Trophoblast cell (in vitro differentiated cells and primary cell): ENCODE measurements around the gene MYO7A.

Experiments
- DNase-seq, 2 donors: peaks; one replicate each; pipeline ENCODE4 v3.0.0-alpha.2; 2016
- H2AFZ ChIP-seq: 2 replicates; pipeline ENCODE4 v1.6.1; 2013; ENCODE audit warnings: low read length, moderate library complexity, mild to moderate bottlenecking; ENCODE audit not compliant: insufficient read depth, poor library complexity
- H2AK5ac ChIP-seq: 2 replicates; pipeline ENCODE4 v1.6.1; 2013; ENCODE audit warnings: mild to moderate bottlenecking, low read length
- H2BK120ac ChIP-seq: 2 replicates; pipeline ENCODE4 v1.6.1; 2013; ENCODE audit warnings: low read length, mild to moderate bottlenecking, moderate library complexity; ENCODE audit not compliant: insufficient read depth, poor library complexity
- H2BK12ac ChIP-seq: 2 replicates; pipeline ENCODE4 v1.6.1; 2013; ENCODE audit warnings: mild to moderate bottlenecking, low read length, moderate library complexity
- H2BK5ac ChIP-seq: 2 replicates; pipeline ENCODE4 v1.6.1; 2013; ENCODE audit warnings: low read length, low read depth, moderate library complexity, mild to moderate bottlenecking; ENCODE audit not compliant: poor library complexity
- H3K14ac ChIP-seq: 2 replicates; pipeline ENCODE4 v1.6.1; 2013; ENCODE audit warnings: mild to moderate bottlenecking, low read length
- H3K18ac ChIP-seq: 2 replicates; pipeline ENCODE4 v1.6.1; 2013; ENCODE audit warnings: mild to moderate bottlenecking, low read length
- H3K23ac ChIP-seq: 2 replicates; pipeline ENCODE4 v1.6.1; 2013; ENCODE audit warnings: low read length
- H3K27ac ChIP-seq: 2 replicates; pipeline ENCODE4 v1.5.1; 2013; ENCODE audit warnings: low read depth, mild to moderate bottlenecking, inconsistent platforms, low read length, moderate library complexity
- H3K27me3 ChIP-seq: 2 replicates; pipeline ENCODE4 v1.6.1; 2013; ENCODE audit warnings: inconsistent platforms, mild to moderate bottlenecking, low read length, moderate library complexity; ENCODE audit not compliant: insufficient read depth
- H3K36me3 ChIP-seq, 2 experiments: 1 replicate in 1 of 2; 2 replicates in 1 of 2; pipeline ENCODE4 v1.6.1; 2013; ENCODE audit warnings: low read length in 2 of 2, mild to moderate bottlenecking in 2 of 2, moderate library complexity in 1 of 2; ENCODE audit not compliant: insufficient read depth in 2 of 2, control insufficient read depth in 1 of 2
- H3K4ac ChIP-seq: 2 replicates; pipeline ENCODE4 v1.6.1; 2013; ENCODE audit warnings: low read depth, mild to moderate bottlenecking, low read length, moderate library complexity
- H3K4me1 ChIP-seq, 2 experiments: 1 replicate in 1 of 2; 2 replicates in 1 of 2; pipeline ENCODE4 v1.6.1; 2013; ENCODE audit warnings: low read length in 2 of 2, mild to moderate bottlenecking in 2 of 2, moderate library complexity in 1 of 2; ENCODE audit not compliant: insufficient read depth in 2 of 2, control insufficient read depth in 1 of 2
- H3K4me2 ChIP-seq: 2 replicates; pipeline ENCODE4 v1.6.1; 2013; ENCODE audit warnings: inconsistent platforms, mild to moderate bottlenecking, low read length, moderate library complexity
- H3K4me3 ChIP-seq: 2 replicates; pipeline ENCODE4 v1.5.1; 2013; ENCODE audit warnings: mild to moderate bottlenecking, low read depth, low read length, inconsistent platforms
- H3K79me1 ChIP-seq: one replicate; pipeline ENCODE4 v1.6.1; 2013; ENCODE audit warnings: low read length
- H3K79me2 ChIP-seq: 2 replicates; pipeline ENCODE4 v1.6.1; 2013; ENCODE audit warnings: low read length, mild to moderate bottlenecking; ENCODE audit not compliant: control insufficient read depth, insufficient read depth, poor library complexity
- H3K9ac ChIP-seq: 2 replicates; pipeline ENCODE4 v1.6.1; 2013; ENCODE audit warnings: mild to moderate bottlenecking, low read length
- H3K9me3 ChIP-seq: 2 replicates; pipeline ENCODE4 v1.6.1; 2013; ENCODE audit warnings: low read depth, mild to moderate bottlenecking, control low read depth, inconsistent platforms, low read length; ENCODE audit not compliant: insufficient read depth
- H4K12ac ChIP-seq: 2 replicates; pipeline ENCODE4 v1.6.1; 2013; ENCODE audit warnings: low read depth, mild to moderate bottlenecking, low read length, moderate library complexity
- H4K8ac ChIP-seq: 2 replicates; pipeline ENCODE4 v1.6.1; 2013; ENCODE audit warnings: low read depth, mild to moderate bottlenecking, low read length, moderate library complexity
- H4K91ac ChIP-seq: one replicate; pipeline ENCODE4 v1.6.1; 2013; ENCODE audit warnings: low read depth, mild to moderate bottlenecking, low read length, moderate library complexity
- WGBS: extraction: QIAGEN DNeasy Blood & Tissue Kit; methylation state at CpG from one replicate; pipeline ENCODE4 v1.1.7; 2013; ENCODE audit warnings: missing lambda C conversion rate; ENCODE audit not compliant: insufficient read length, insufficient coverage; ENCODE audit errors: extremely low coverage; 5-methylcytosine and 5-hydroxymethylcytosine counted together

MYO7A gene

GRCh38 chr11:77200351-77201268 lies 72.6 kb downstream of the MYO7A start:
- Histone ChIP-seq H2AFZ (no peak overlapping the region), H2BK120ac (no peak overlapping the region), H4K12ac (no peak overlapping the region), H3K36me3 (no peaks in the 10 kb centered on the region), H3K9me3 (no peaks in the 10 kb centered on the region), H3K9ac (no peak overlapping the region), H3K4me1 (no peaks in the 10 kb centered on the region), H3K27ac (no peak overlapping the region), H3K4me3 (no peak overlapping the region), H3K4me2 (no peak overlapping the region), H3K14ac (no peak overlapping the region), H4K91ac (no peak overlapping the region), H3K27me3 (no peaks in the 10 kb centered on the region), H3K18ac (no peak overlapping the region), H2AK5ac (no peak overlapping the region), H3K79me2 (no peaks in the 10 kb centered on the region), H4K8ac (no peak overlapping the region), H2BK12ac (no peak overlapping the region), H3K23ac (no peak overlapping the region), H3K4ac (no peak overlapping the region), H2BK5ac (no peak overlapping the region), H3K79me1 (no peaks in the 10 kb centered on the region)
- DNase-seq = no peak
- no CpG with 5 or more reads among the region's 12 CpGs for WGBS

DNA sequence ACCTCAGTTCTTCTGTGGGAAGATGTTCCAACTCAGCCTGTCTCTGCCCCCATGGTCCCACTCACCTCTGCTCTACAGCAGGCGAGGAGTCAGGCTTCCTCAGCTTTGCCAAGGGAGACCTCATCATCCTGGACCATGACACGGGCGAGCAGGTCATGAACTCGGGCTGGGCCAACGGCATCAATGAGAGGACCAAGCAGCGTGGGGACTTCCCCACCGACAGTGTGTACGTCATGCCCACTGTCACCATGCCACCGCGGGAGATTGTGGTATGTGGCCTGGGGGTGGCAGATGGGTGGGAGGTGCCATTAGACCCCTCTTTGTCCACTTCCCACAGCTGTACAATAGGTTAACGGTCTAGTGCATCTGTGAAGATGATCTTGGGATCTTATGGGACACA lies 73.3 kb downstream of the MYO7A start:
- H3K4me2 ChIP-seq = no peak overlapping the region
- no peaks in the 10 kb centered on the region for H3K79me2 ChIP-seq
- H3K79me1 ChIP-seq = no peaks in the 10 kb centered on the region
- no peak overlapping the region for H3K4ac ChIP-seq
- H3K23ac ChIP-seq = no peak overlapping the region
- no CpG with 5 or more reads among the region's 11 CpGs for WGBS
- no peaks in the 10 kb centered on the region for H3K4me1 ChIP-seq
- no peak overlapping the region for H2AFZ ChIP-seq
- H2BK12ac ChIP-seq = no peak overlapping the region
- H3K36me3 ChIP-seq = no peaks in the 10 kb centered on the region
- H3K18ac ChIP-seq = no peak overlapping the region
- no peak overlapping the region for H2AK5ac ChIP-seq
- no peak overlapping the region for H2BK120ac ChIP-seq
- no peak overlapping the region for H4K91ac ChIP-seq
- H3K14ac ChIP-seq = no peak overlapping the region
- no peak overlapping the region for H2BK5ac ChIP-seq
- no peak for DNase-seq
- H3K9me3 ChIP-seq = no peaks in the 10 kb centered on the region
- no peak overlapping the region for H4K8ac ChIP-seq
- no peak overlapping the region for H3K27ac ChIP-seq
- no peak overlapping the region for H3K4me3 ChIP-seq
- H3K27me3 ChIP-seq = no peaks in the 10 kb centered on the region
- H4K12ac ChIP-seq = no peak overlapping the region
- H3K9ac ChIP-seq = no peak overlapping the region

DNA sequence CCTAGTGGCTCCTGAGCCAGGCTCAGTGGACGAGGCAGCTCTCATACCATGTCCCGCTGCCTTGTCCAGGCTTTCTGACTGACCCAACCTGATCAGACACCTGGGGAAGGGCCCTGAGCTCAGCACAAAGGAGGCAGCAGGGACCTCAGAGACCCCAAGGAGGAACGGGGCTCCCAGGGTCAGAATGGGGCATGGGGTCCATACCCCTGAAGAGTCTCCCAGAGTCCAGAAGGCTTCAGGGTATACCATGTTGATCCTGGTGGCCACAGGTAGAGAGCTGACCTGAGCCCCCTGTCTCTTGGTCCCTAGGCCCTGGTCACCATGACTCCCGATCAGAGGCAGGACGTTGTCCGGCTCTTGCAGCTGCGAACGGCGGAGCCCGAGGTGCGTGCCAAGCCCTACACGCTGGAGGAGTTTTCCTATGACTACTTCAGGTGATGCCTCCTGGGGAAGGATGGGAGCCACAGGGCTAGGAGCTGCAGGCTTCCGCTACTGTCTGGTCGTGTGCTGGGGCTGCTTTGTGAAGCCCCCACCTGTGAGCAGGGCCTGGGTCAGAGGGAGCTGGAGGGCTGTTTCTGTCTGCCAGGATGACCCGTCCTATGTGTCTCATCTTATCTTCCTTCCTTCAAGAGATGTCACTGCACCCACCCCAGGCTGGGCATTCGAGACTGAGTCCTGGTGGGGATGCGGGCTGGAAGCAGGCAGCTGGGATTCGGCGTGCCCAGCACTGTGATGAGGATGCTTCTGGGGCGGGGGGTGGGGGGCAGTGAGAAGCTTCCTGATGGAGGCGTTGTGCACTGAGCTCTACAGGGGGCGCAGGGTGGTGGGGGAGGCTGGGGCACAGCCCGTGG lies 74.2 kb downstream of the MYO7A start:
- no peak overlapping the region for H3K18ac ChIP-seq
- H3K36me3 ChIP-seq = no peaks in the 10 kb centered on the region
- no peak for DNase-seq
- no peak overlapping the region for H3K14ac ChIP-seq
- no peak overlapping the region for H2BK12ac ChIP-seq
- no peak overlapping the region for H2BK120ac ChIP-seq
- H4K8ac ChIP-seq = no peak overlapping the region
- H3K4me3 ChIP-seq = no peak overlapping the region
- H3K79me1 ChIP-seq = no peaks in the 10 kb centered on the region
- H3K9ac ChIP-seq = no peak overlapping the region
- no peaks in the 10 kb centered on the region for H3K9me3 ChIP-seq
- no peak overlapping the region for H3K23ac ChIP-seq
- no peak overlapping the region for H3K4ac ChIP-seq
- no peak overlapping the region for H4K91ac ChIP-seq
- no peak overlapping the region for H2AK5ac ChIP-seq
- H3K79me2 ChIP-seq = no peaks in the 10 kb centered on the region
- no peaks in the 10 kb centered on the region for H3K4me1 ChIP-seq
- H3K27ac ChIP-seq = no peak overlapping the region
- H3K27me3 ChIP-seq = no peaks in the 10 kb centered on the region
- no peak overlapping the region for H2BK5ac ChIP-seq
- no CpG with 5 or more reads among the region's 23 CpGs for WGBS
- no peak overlapping the region for H2AFZ ChIP-seq
- H4K12ac ChIP-seq = no peak overlapping the region
- H3K4me2 ChIP-seq = no peak overlapping the region

GRCh38 chr11:77202941-77203900 lies 75.2 kb downstream of the MYO7A start:
- Histone ChIP-seq H3K79me1 (no peaks in the 10 kb centered on the region), H3K4me3 (no peak overlapping the region), H3K18ac (no peak overlapping the region), H3K79me2 (no peaks in the 10 kb centered on the region), H2BK12ac (no peak overlapping the region), H3K4me2 (no peak overlapping the region), H4K8ac (no peak overlapping the region), H2AFZ (no peak overlapping the region), H4K12ac (no peak overlapping the region), H3K36me3 (no peaks in the 10 kb centered on the region), H3K27me3 (no peaks in the 10 kb centered on the region), H3K4me1 (no peaks in the 10 kb centered on the region), H2BK120ac (no peak overlapping the region), H4K91ac (no peak overlapping the region), H3K9me3 (no peaks in the 10 kb centered on the region), H2AK5ac (no peak overlapping the region), H3K4ac (no peak overlapping the region), H3K27ac (no peak overlapping the region), H3K23ac (no peak overlapping the region), H2BK5ac (no peak overlapping the region), H3K14ac (no peak overlapping the region), H3K9ac (no peak overlapping the region)
- DNase-seq = no peak
- WGBS = no CpG with 5 or more reads among the region's 25 CpGs
